ENCODE data around the gene ACACA.
"Not testable (repeated sequence)": the region's sequence is repeated elsewhere in the genome, so short reads cannot be mapped to it uniquely, and the experiment has no call there.

ACACA gene

DNA sequence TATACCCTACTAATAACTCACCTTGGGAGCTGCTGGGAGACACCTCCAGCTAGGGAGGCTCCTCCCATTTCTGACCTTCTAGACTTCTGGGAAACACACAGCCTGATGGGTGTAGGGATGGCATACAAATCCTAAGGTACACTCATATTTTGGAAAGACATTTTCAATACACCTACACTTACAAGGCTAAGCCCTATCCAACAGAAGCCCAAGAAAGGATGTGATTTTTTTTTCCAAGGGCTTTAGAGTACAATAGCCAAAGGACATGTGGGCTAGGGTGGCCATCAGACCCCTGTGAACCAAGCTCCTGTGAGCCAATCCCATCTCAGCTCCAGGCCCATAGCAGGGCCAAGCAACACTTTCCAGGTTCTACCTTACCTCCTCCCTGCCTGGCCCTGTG lies 313.9 kb downstream of the ACACA start:
- no peak for DNase-seq

DNA sequence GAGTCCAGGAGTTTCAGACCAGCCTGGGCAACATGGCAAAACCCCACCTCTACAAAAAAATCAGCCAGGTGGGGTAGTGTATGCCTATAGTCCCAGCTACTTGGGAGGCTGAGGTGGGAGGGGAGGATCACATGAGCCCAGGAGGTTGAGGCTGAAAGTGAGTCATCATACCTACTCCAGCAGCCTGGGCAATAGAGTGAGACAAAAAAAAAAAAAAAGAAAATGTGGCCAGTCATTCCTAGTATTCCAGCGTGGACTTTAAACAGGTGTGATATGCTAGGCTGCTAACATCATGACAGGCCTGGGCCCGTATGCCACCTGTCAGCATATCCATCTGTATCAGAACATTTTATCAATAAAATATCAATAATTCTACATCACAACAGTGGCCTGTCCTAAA lies 314.6 kb downstream of the ACACA start:
- DNase-seq, result no peak

DNA sequence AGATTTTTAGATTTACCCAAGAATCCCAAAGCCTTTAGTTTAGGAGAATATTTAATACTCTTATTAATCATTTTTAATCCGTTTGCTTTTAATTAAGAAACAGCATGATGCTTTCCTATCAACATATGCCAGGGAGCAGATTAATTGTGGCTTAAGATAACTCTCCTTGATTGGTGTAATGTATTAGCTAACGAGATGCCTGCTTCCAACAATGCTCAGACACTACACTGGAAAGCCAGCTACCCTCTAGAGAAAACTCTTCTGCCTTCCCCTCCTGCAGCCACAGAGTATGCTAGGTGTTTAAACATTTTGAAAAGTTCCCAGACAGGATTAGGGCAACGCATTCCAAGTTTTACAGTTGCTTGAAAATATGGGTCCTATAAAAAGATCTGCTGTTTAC lies 315.7 kb downstream of the ACACA start:
- peak; percentile 24 to 60 for DNase-seq

DNA sequence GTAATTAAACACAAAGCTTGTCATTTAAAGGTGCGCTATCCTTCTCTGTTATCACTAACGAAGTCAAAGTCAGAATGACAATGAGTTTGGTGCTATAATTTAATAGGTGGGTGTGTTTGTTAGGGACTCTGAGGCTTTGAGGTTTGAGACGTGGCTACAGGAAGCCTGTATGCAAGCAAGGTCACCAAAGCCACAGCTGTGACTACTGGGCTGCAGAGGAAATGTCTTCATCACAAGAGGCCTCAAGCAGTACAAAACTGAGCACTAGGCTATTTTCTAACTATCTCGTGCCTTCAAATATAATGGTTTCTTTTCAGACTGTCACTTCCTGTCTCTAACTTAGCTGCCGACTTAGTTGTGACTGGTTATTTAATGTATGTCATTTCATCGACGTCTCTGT lies 316.7 kb downstream of the ACACA start:
- no peak for DNase-seq

DNA sequence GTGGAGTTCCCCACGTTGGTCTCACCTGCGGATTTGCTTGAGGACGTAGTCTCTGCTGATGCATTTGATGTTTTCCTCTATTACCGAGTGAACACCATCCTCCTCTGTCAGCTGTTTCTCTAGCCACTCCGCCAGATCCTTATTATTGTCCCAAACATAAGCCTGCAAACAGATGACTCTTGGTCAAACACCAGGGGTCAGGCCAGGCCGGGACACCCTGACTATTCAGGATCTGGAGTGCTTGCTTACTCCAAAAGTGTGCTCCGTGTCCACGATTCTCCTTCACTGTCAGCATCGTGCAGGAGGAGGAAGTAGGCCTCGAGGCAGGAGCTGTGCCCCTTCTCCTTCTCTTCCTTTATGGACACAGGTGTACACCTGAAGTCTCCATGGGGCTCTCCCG lies 317.7 kb downstream of the ACACA start:
- no peak for DNase-seq

DNA sequence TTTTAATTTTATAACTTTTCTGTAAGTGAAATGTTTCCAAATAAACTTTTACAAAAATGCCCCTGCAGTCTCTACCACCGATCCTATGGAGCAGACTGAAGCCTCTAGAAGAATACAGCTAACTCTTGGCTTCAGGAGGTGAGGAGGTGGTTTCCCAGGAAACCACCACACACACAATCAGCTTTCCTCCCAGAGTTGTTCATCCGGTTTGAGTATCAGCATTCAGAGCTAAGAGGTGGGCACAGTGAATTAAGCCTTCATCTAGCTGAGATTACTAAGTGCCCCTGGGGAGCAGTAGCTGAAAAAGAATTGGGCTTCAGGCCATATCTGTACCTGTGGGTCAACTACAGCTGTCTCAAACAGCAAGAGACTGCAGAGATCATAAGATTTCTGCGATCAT lies 318.2 kb downstream of the ACACA start:
- DNase-seq, result no peak

DNA sequence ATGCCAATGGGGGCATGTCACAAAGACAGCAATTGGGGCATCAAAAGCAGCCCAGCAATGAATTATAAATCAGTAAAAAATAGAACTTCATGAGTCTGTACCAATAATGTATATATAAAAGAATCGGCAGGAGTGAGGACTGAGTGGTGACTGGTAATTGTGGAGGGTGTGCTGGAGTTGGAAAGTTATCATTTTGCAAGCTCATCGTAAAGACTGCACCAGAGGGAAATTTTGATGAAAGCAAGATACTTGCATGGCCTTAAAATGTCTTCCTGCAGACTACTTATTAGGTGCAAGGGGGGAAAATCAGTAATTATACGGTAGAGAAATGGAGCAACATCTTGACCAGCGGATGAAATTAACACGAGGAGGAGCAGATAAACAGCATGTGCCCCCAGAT lies 319.0 kb downstream of the ACACA start:
- no peak for DNase-seq

DNA sequence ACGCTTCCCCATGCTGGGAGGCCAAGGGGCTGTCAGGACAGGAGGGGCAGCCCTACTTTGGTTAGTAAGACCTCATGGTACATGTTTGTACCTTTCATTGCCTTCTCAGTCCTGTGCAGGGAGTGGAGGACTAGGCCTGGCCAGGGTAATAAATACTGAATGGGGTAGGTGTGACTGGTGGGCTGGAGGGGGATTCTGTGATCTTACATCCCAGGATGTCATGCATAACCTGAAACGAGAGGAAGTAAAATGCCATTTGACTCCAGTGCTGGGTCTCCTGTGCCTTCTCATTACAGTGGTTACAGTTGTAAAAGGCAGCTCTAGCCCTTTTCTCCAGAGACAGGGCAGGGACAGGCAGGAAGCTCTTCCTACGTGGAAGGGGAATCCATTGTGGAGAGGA lies 319.7 kb downstream of the ACACA start:
- no peak for DNase-seq

DNA sequence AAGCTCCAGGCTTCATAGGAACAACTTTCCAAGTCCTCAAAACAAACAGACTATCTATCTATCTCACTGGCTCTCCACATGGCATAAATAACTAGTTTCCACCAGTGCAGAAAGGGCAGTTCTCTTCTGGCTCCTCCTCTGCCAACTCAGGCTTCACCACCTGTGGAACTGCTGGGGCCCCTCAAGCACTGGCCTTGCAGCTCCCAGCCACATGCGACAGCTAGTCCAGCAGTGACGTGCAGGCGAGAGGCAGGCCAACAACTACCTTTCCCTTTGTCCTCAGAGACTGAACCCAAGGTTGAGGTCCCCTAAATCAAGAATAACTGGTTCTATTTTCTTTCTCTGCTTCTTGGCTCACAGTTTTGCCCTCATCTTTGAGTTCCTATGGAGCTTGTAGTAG lies 320.3 kb downstream of the ACACA start:
- DNase-seq, result no peak

DNA sequence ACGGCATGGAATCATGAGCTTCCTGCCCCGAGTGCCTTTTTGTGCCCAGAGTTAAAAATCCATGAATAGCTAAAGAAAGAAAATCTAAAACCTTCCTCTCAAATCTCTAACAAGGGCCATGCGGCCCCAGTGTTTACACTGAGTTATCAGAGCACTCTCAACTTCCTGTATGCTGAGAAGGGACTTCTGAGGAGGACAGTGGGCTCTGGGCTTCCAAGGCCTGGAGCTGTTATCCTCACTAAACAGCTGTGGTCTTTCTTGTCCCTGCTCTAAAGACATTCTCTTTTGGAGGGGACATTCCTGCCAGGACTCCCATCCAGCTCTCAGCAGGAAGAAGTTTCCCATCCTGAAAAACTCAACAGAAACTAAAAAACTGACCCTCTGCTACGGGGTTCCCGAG lies 322.3 kb downstream of the ACACA start:
- DNase-seq, result no peak

DNA sequence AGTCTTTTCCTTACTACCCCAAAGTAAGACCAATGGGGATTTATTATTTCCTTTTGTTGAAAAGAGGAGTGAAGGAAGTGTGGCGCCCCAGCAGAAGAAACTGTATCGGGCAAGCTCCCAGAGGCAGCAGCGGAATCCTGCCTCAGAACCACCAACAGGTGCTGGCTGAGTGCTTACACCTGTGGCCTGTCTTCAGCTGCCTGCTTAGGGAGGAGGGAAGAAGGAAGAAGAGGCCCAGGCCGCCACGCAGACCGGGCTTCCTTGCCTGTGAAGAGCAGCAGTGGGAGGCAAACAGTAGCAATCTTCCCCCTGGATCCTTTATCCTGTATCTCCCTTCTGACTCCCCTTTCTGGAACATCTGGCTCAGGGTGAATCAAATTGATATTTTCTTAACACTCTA lies 323.2 kb downstream of the ACACA start:
- no peak for DNase-seq

DNA sequence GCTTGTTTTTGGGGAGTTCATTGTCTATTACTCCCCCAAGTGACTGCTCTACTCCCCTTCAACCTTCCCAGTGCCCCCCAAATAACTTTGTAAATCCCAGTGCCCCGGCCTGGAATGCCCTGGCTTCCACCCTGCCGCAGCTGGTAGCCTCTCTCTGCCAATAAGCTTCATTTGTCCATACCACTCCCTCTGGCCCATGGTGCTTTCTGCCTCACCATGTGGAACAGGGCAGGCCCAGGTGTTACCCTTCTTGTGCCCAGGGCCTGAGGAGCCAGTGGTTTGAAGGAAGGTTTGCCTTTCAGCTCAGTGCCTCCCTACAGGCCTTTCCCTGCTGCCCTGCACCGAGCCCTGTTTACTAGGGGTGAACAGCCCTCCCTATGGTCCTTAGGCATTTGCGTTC lies 323.7 kb downstream of the ACACA start:
- no peak for DNase-seq

DNA sequence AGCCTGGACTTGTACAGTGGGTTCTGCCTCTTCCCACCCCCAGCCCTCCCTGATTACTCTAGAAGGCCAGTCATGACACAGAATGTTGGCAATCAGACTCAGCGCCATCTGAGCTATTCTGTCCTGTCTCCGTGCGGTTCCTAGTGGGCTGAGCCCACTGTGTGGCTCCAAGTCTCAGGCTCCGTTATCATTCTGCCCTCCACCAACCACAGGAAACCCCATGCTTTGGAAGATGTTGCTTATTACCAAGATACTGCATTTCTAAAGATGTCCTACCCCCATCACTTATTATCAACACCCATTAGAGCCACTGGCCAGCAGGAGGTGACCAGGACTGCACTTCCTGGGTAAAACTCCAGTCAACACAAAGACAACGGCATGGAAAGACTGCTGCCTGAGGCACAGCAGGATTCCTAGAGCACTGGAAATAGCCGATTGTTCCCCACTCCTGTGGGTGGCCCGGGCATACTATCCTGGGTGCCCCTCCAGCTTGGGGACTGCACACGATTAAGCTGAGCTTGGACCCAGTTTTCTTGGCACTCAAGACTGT lies 324.2 kb downstream of the ACACA start:
- DNase-seq, result no peak

DNA sequence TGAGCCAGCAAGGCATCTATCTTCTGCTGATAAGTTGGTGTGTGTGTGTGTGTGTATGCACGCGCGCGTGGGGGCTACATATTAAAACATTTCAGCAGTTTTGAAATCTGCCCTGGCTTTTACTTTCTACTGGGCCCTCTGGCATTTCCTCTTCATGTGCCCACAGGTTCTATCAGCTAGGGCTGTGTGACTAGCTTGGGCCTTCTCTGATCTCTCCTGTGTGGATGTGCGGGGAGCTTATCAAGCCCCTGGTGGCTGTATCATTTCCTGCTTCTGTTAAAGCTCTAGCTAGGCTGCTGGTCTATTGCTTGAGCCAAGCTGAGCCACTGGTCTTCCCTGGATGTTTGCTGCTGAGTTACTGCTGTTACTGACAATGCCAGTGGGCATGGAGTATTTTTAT lies 325.3 kb downstream of the ACACA start:
- DNase-seq, result no peak

DNA sequence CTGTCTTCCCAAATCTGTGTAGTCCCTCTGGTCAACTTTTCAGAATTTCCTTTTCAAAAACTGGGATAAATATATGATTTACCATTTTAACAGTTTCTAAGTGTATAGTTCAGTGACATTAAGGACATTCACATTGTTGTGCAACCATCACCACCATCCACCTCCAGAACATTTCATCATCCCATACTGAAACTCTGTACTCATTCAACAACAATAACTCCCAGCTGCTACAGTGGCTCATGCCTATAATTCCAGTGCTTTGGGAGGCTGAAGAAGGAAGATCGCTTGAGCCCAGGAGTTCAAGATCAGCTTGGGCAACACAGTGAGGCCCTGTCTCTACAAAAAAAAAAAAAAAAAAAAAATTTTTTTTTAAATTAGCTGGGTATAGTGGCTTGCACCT lies 326.9 kb downstream of the ACACA start:
- no peak for DNase-seq

DNA sequence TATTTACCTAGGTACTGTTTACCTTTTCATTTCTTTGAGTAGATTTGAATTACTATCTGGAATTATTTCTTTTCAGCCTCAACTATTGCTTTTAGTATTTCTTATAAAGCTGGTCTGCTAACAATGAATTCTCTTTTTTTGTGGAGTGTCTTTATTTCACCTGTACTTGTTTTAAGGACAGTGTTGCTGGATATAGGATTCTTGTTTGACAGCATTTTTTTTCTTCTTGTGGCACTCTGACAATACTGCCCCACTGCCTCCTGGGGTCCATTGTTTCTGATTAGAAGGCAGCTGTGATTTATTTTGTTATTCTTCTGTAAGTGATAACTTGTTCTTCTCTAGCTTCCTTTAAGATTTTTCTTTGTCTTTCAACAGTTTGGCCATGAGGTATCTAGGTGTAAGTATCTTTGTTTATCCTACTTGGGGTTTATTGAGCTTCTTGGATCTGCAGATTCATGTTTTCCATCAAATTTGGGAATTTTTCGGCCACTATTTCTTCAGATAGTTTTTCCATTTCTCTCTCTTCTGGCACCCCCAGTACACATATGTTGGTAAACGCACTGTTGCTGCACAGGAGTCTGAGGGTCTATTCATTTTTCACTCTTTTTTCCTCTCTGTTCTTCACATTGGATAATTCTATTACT lies 327.4 kb downstream of the ACACA start:
- DNase-seq, result no peak

DNA sequence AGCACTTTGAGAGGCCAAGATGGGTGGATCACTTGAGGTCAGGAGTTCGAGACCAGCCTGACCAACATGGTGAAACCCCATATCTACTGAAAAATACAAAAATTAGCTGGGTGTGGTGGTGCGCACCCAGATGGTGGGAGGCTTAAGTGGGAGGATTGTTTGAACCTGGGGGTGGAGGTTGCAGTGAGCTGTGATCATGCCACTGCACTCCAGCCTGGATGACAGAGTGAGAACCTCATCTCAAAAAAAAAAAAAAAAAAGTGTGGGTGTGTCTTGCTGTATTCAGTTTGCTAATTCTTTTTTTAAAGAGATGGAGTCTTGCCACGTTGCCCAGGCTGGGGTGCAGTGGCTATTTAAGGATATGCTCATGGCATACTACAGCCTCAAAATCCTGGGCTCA lies 333.2 kb downstream of the ACACA start:
- not testable (repeated sequence) for DNase-seq

DNA sequence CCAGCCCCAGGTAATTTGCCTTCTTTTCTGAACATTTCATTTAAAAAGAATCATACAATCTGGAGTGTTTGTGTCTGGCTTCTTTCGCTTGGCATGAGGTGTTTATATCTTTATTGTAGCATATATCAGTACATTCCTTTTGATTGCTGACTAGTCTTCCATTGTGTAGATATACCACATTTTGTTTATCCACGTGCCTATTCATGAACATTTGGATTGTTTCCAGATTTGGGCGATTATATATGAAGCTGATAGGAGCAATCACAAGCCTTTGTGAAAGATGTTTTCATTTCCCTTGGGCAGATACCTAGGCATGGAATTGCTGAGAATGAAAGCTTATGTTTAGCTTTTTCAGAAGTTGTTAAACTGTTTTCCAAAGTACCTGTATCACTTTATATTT lies 337.5 kb downstream of the ACACA start:
- DNase-seq, result no peak

DNA sequence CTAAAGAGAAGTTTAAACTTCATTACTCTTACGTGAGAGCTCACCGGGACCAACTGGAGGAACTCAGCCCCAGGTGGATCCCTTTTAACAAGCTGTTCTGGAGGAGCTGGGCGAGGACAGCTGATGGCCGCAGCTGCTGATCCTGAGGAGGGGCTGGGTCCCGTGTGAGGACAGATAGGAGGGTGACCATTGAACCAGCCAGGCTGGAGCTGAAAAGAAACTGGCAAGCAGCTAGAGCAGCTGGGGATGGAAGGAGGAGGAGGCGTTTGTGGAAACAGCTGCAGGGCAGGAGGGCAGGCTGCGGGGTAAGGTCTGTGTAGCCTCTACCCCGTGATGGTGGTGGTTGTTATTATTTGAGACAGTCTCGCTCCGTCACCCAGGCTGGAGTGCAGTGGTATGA lies 338.4 kb downstream of the ACACA start:
- DNase-seq, result peak in 1 of 2 experiments; percentile 24

DNA sequence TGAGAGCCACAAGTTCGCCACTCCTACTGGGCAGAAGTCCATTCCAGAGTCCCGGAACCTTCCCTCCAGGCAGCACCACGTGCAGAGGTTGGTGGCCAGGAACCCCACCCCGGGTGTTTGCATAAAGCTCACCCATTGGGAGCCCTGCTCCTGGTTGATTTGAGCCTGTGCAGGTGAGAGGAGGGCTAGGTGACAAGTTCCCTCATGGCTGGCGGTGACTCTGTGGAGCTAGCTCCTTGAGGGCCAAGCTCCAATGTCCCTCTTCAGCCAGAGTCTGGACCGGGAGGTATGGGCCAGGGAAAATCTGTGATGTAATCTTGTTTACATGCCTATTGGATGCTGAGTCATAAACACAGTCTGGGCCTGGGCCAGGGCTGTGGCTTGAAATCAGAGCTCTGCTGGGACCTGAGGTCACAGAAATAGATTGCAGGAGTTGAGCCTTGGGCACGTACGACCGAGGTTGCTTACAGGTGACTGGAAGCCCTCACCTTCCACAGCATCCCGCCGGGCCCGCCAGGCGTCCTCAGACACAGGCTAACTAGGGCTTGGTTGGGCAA lies 339.0 kb downstream of the ACACA start:
- no peak for DNase-seq

DNA sequence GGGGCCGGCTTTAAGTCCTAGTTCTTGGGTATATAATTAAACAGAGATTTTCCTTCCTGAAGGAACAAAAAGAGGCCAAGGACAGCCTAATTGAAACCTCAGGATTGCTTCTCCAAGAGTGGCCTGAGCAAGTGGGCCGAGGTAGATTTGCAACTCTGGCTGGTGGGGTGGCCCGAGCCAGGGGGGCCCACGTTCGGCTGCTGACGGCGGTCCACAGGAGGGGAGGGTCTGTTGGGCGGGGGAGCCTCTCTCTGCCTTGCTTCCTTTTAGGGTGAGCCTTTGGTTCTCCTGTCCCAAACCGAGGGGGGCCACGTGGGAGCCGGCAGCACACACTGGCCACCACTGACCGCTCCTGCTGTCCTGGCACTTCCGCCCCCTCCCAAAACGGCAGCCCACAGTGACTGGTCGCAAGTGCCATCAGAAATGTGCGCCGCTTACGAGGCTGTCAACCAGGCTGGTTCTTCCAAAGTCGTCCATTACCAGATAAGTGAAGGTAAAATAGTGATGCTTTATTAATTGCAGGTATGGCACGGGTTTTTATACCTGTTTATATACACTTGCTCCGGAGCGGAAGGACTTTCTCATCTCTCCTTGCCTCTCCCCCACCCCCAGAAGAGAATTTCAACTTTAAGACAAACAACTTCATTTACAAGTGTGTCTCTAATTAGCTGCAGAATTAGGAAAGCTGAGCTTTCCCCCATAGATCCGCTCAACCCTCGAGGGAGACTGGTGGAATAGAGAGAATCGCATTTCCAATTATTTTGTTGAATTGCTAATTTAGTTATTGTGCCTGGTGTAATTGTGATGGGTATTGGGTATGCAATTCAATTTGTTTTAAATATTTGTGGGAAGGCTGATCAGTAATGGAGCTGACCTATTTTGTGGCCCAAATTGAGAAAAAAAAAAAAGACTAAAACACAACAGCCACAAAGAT lies 340.0 kb downstream of the ACACA start:
- no peak for DNase-seq

DNA sequence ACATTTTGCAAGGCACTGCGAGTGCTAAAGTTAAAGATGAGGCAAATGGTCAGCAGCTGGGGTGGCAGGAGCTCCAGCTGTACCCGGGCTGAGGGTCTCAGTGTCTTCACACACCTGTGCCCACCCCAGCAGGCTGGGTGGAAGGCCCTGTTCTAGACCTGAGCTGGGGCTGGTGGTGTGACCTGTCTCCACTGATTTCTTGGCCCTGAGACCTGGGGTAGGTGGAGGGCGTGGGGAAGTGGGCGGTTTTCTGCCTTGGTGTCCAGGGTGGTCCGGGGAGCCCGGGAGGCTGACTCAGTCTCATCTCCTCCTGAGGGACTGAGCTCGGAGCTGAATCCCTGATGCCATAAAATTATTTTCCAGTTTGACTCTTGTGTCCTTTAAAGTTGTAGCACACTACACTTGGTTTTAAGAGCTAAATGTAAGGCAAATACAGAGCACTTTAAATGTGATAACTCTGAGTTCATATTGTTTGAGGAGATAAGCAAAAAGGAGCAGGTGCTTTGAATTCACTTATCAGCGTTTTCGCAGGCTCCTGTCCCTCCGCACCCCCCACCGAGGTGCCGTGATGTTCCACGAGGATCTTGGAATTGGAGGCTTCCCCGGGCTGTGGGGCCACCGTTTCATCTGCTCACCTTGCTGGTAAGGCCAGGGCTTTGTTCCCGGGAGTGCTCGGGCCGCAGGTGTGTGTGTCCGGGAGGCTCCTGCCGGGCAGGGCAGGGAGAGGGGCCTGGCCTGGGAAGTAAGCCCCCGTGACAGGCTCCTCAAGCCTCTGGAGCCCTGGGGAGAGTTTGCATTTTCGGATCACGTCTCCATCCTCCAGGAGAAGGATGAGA lies 340.9 kb downstream of the ACACA start:
- DNase-seq, result no peak

DNA sequence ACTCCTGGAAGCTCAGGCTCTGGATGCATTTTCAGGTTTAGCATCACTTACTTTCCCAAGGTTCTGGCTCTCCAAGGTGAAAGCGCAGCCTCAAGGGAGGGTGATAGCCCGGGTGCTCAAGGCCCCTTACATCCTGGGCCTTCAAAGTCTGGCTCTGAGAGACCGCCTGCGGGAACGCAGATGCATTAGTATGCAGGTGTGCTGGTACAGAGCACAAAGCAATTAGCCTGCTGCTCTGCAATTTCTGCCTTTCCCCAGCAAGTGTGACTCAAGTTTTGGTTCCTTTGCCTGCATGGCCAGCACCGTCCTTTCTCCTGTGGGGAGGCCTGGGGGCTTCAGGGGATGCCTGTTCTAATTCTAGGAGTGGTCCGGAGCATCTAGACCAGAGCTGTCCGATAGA lies 341.7 kb downstream of the ACACA start:
- no peak for DNase-seq

All from NCI-H524 (cell line).